ENCODE results near the gene SPAG17.

- no peak for TF ChIP-seq CTCF (conservative IDR thresholded peaks at IDR 0.05; ENCODE audit: low read depth, low read length)
- TF ChIP-seq MXI1 (IDR thresholded peaks at IDR 0.05; ENCODE audit: borderline replicate concordance, low read depth, low read length): no peak
- TF ChIP-seq SMC3 (IDR thresholded peaks at IDR 0.05; ENCODE audit: low read depth, low read length): no peak
- TF ChIP-seq USF2 (IDR thresholded peaks at IDR 0.05; ENCODE audit: low read depth, low read length): no peak
- no peak for TF ChIP-seq RAD21 (IDR thresholded peaks at IDR 0.05; ENCODE audit: low read length)
- TF ChIP-seq CHD1 (IDR thresholded peaks at IDR 0.05; ENCODE audit: low read depth, low read length): no peak
- no peak for TF ChIP-seq POLR2A (IDR thresholded peaks at IDR 0.05; ENCODE audit: low read depth, low read length)
- TF ChIP-seq MAZ (IDR thresholded peaks at IDR 0.05; ENCODE audit: borderline replicate concordance, low read depth, low read length): no peak
These were observed 71.8 kb downstream of the SPAG17 start for GRCh38 chr1:118113261-118113660.

All from IMR-90 (cell line).